Stimulated activated CD8-positive, alpha-beta memory T cell treated with anti-CD3 and anti-CD28 coated beads, Interleukin-12 subunit alpha, Interleukin-12 subunit beta, amount 100 ng/mL, for 4 hours (primary cell): Measurements from ENCODE around the gene IL2RA.

Experiments used
- DNase-seq: peaks from one replicate; pipeline ENCODE4 v3.0.0-alpha.2; 2020; ENCODE audit warnings: low read depth

IL2RA gene

GRCh38 chr10:6038071-6038631, 24.0 kb downstream of the IL2RA start:
- no peak for DNase-seq

DNA sequence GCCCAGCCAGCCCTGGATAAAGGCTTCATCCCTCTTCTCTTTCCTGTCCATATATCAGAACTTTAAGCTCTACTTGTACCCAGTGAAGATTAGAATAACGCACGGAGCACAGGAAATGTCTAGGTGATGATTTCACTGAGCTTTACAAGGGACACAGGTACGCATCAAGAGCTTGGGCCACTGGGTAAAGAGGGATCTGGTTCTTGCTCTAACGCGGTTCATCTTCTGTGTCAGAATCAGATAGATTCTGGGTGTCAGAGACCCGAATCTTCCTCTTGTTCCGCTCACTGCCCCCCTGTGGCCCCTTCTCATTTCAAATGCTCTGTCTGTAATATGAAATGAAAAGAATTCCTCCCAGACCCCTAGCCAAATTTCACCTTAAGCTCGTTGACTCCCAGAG, 24.7 kb downstream of the IL2RA start:
- DNase-seq: no peak

- no peak for DNase-seq
Measured at GRCh38 chr10:6036861-6037321, 25.3 kb downstream of the IL2RA start.

DNA sequence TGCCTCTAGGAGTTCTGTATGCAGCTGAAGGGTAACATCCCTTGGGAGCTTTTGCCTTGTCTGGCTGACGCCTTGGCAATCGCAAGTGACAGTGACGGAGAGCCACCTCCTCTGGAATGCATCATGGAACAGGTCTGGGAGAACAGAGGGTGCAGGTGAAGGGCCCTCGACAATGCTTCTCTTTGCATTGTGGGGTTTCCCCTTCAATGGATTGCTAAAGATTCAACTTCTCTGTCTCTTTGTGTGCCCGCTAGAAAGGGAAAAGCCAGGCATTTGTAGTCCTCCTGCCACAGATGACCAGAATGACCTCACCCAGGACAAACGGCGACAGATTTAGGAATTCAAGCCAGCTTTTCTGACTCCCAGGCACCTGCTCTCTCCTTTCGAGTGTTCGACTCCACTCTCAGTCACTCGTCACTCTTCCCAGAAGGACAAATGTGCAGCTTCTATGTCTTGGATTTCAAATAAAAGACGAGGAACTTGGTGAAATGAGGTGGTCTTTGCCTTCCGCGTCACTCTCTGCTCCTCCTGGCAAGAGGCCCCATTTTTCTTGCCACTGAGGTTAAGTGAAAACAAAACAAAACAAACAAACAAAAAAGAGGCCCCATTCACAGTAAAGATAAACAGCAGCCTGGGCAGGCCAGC, 26.1 kb downstream of the IL2RA start:
- no peak for DNase-seq

- DNase-seq: no peak
Measured at GRCh38 chr10:6035101-6035834, 26.9 kb downstream of the IL2RA start.

GRCh38 chr10:6034371-6034770, 27.8 kb downstream of the IL2RA start:
- no peak for DNase-seq

DNA sequence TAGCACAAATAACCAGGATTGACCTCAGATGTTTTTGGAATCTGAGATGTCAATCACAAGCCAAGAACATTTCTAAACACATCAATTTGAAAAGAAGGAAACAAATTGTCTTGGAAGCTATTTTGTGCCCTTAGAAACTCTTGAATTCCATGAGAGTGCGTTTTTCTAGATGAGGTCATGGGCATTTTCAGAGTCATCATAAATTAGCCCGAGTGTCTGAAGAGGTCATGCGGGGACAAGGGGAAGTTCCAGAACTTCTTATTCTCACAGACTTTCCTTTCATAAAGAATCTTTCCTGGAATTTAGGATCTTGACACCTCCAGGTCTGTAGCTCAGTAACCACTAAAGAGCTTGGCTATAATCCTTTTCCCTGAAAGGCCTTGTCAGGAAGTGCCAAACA, 28.2 kb downstream of the IL2RA start:
- no peak for DNase-seq

DNA sequence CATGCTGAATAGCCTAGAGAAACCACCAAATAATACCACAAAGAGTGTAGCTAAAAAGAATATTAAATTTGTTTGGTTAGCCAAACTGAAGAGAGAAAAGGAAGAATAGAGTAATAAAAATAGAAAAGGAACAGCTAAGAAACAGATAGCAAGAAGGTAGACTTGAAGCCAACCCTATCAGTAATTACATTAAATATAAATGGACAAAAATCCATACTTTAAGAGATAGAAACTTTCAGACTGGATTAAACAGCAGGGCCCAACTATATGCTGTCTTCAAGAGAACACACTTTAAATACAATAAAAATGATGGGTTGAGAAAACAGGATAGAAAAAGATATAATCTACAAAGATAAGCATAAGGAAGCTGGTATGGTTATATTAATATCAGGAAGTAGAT, 31.2 kb downstream of the IL2RA start:
- no peak for DNase-seq

GRCh38 chr10:6030217-6030616, 31.9 kb downstream of the IL2RA start:
- no peak for DNase-seq

GRCh38 chr10:6027929-6028328, 34.2 kb downstream of the IL2RA start:
- DNase-seq: no peak

DNA sequence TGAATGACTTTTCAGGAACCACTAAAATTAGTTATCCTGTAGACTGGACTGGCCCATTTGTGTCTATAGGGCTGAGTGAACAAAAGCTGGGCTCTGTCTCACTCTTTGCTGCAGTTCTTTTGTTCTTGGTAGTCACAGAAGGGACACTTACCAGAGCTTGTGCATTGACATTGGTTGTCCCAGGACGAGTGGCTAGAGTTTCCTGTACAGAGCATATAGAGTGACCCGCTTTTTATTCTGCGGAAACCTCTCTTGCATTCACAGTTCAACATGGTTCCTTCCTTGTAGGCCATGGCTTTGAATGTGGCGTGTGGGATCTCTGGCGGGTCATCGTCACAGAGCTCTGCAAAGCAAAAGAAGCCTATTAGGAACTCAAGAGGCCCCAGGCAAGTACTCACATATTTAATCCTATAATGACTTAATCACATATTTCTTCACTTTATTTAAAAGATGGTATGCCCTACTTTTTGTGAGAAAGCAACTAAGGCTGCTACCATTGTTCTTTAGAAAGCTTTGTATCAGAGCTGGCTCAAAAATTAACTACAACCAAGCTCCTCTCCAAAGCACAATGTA, 36.4 kb downstream of the IL2RA start:
- DNase-seq: no peak

GRCh38 chr10:6024334-6024682, 37.9 kb downstream of the IL2RA start:
- DNase-seq: no peak

GRCh38 chr10:6023661-6024333, 38.4 kb downstream of the IL2RA start:
- DNase-seq: no peak

DNA sequence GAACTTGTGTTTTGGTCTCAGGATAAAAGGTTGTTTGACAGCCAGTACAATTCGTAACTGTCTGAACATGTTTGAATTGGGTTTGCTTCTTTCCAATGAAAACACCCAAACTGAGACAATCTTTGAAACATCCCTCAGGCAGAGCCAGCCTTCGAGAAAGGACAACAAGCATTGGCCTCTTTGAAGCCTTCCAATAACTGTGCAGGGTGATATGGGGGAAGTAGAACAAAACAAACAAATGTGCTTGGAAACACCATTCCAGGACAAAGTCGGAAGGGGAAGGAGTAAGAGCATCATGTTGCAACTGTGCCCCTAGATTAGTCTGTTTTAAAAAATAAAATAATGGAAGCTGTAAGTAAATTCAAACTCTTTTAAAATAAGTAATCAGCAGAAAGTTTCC, 39.5 kb downstream of the IL2RA start:
- no peak for DNase-seq

- DNase-seq: no peak
Measured at GRCh38 chr10:6020826-6021225, 41.3 kb downstream of the IL2RA start.

GRCh38 chr10:6019796-6020195, 42.4 kb downstream of the IL2RA start:
- no peak for DNase-seq

DNA sequence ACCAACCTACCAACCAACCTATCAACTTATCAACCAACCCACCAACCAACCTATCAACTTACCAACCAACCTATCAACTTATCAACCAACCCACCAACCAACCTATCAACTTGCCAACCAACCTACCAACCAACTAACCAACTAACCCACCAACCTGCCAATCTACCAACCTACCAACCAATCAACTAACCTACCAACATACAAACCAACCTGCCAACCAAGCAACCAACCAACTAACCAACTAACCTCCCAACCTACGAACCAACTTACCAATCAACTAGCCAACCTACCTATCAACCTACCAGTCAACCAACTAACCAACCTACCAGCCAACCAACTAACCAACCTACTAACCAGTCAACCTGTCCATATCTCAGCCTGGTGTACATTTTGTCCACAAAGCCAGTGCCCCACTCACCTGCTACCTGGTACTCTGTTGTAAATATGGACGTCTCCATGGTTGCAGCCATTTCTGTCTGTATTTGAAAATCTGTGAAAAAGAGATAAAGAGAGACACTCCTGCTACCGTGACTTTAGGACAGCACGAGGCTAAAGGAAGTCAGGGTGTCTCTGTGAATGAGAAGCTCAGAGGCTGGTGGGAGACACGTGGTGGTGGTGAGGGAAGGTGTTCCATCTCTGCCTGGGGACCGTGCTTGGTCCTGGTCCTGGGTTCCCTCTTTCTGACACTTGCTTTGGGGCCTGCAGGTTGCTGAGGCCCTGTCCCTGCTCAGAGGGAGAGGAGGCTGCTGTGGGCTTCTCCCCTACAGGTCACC, 43.0 kb downstream of the IL2RA start:
- no peak for DNase-seq

- DNase-seq: no peak
Measured at GRCh38 chr10:6018422-6018821, 43.7 kb downstream of the IL2RA start.

DNA sequence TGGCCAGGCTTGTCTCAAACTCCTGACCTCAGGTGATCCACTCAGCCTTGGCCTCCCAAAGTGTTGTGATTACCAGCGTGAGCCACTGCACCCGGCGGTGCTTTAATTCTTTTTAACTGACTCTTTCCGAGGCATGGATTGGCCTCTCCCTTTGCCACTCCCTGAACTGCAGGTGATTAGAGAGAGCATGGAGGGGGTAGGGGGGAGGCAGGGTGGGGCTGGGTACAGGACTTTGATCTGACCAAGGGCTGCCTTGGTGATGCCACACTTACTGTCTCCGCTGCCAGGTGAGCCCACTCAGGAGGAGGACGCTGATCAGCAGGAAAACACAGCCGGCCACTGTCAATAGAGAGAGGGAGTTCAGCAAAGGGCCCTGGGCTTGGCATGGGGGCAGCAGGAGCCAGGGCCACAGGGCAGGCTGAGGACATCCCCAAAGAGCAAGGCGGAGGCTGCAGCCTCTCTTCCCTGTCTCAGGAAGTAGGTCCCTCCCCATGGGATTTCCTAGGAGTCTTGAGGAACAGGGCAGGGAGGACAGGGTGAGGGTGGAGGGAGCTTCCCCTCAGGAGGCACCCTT, 44.3 kb downstream of the IL2RA start:
- no peak for DNase-seq

DNA sequence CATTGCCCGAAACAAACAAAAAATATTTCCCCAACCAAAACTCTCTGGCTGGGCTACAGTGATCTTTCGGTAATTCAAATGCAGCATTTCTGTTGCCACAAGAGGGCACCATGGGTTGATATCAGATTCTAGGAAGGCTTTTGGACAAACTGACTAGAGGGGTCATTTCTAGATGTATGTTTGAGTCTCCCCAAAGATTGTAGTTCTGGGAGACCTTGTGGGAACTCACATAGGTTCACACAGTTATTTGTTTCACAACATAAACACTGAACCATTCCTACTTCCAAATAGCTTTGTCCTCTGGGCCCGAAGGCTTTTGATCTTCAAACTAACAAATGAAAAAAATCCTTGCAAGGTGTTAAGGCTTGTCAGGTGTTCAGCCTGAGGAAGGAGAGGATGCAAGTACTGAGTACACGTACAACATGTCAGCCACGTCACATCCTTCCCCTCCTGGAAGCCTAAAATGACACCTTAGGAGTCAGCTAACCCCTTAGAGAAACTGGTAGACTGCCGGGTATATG, 47.9 kb downstream of the IL2RA start:
- DNase-seq: peak; percentile 17
